GM19438 (cell line): ENCODE data around the gene F7.

ENCODE experiments used
- ATAC-seq: cut with Tn5 transposase; IDR thresholded peaks from one replicate; pipeline ENCODE4 v1.9.1; 2021; ENCODE audit warnings: low read depth; ENCODE audit not compliant: unreplicated experiment

Gene F7

GRCh38 chr13:113086031-113086750 is 19.4 kb upstream of the F7 start:
- no peak for ATAC-seq

GRCh38 chr13:113086991-113087922 is 18.3 kb upstream of the F7 start:
- no peak for ATAC-seq

DNA sequence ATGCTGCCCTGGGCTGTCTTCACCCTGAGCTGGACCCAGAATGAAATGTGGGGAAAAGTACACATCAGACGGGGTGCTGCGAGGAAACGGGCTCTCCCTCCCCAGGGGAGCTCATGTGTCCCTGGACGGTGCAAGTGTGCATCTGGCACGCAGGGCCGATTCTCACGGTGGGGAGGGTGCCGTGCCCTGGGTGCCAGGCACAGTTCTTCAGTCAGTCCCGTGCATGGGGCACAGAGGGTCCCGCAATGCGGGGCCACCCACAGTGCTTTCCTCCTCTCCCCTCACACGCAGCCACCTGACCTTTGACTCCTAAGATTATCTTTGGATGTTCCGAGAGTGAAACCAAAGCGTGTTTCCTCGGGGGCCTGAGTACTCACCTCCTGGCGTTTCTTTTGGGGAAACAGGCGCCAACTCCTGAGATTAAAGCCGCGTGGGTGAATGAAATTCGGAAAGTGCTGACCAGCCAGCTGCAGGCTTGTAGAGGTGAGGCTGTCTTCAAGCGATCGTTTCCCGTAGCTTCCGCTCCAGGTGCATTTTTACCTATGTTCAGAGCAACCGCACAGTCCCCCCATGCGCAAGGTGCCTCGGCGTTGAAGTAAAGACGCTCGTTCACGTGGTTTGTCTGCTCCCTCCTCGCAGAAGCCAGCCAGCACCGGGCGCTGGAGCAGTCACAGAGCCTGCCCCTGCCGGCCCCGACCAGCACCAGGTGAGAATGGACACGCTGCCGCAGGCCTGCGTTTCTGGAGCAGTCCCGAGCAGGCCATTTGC is 17.5 kb upstream of the F7 start:
- no peak for ATAC-seq

- ATAC-seq: no peak
Observed at GRCh38 chr13:113088691-113089020, 16.9 kb upstream of the F7 start.

DNA sequence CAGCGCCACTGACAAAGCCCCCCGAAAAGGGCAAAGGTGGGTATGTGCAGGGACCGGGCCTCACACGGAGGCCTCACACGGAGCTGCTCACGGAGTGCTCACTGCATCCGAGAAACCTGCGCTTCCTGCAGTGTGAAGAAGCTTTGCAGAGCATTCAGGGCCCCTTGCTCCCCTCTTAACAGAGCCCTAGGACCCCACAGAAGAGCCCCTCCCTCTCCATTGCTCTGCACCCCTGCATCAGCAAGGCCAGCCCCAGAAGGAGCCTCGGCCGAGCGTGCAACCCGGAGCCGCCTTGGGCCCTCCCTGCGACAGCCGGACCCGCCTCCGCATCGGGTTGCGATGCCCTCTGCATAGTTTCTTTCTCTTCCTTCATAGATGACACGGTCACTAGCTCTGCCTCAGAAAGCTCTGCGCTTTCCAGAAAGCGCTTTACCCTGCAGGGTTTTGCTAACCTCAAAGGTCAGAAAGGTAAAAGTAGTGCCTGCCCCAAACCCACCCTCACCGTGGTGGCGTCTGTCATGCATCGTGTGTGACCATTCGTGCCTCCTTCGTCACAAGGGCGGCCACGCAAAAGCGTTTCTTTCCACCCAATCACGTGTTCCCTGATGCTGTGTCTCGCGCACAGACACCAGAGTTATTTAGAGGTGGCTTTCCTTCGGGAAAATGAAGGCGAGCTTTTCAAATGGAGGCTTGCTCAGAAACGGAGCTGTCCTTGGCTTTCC is 15.7 kb upstream of the F7 start:
- no peak for ATAC-seq

DNA sequence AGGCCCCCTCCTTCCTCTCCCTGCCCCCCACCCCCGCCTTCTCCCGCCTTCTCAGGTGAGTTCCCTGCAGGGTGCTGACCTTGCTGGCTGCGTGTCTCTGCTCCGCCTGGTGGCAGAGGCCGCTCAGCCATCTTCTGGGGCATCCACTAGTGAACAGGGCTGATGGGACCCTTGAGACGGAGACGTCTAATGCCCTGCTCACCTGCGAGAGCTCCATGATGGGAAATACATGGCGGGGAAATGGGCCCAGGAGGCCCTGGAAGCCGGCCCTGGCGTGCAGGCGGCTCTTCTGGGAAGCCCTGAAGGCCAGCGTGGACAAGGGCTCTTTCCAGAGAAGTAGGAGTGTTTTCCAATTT is 15.2 kb upstream of the F7 start:
- no peak for ATAC-seq

DNA sequence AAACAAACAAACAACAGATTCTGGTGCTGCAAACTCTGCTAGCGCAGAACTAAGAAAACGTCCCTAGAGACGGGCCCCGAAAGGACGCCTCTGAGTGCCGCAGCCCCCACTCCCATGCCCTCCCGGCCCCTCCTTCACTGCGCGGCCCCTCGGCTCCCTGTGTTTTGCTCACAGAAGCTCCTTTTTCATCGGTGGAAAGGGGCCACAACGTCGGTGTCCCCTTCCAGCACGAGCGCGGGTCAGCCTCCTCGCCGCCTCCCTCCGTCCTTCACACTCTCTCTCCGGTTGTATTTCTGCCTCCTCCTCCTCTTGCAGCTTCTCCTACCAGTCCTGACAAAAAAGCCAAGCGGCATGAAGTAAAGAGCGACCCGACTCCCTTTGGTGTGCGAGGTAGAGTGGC is 14.8 kb upstream of the F7 start:
- ATAC-seq: no peak

DNA sequence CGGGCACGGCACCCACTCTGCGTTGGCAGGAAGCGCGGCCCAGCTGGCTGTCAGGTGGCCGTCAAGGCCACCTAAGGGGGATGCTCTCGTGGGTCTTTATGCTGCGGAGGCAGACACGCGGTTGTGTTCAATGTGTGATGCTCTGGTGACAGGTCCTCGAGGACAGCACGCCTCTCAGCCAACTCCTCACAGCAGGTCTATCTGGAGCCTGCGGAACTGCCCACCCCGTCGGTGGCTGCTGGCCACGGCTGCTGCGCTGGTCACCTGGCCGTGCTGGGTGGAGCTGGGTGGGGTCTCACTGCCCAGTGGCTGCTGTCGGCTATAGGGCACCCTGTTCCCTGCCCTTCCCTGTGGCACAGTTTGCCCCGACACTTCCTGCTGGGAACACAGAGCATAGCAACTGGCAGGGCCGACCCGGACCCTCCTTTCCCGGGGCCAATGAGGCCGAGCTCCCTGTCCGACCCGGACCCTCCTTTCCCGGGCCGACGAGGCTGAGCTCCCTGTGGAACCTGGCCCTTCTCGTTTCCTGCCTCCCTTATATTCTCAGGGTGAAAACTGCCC is 14.3 kb upstream of the F7 start:
- no peak for ATAC-seq

DNA sequence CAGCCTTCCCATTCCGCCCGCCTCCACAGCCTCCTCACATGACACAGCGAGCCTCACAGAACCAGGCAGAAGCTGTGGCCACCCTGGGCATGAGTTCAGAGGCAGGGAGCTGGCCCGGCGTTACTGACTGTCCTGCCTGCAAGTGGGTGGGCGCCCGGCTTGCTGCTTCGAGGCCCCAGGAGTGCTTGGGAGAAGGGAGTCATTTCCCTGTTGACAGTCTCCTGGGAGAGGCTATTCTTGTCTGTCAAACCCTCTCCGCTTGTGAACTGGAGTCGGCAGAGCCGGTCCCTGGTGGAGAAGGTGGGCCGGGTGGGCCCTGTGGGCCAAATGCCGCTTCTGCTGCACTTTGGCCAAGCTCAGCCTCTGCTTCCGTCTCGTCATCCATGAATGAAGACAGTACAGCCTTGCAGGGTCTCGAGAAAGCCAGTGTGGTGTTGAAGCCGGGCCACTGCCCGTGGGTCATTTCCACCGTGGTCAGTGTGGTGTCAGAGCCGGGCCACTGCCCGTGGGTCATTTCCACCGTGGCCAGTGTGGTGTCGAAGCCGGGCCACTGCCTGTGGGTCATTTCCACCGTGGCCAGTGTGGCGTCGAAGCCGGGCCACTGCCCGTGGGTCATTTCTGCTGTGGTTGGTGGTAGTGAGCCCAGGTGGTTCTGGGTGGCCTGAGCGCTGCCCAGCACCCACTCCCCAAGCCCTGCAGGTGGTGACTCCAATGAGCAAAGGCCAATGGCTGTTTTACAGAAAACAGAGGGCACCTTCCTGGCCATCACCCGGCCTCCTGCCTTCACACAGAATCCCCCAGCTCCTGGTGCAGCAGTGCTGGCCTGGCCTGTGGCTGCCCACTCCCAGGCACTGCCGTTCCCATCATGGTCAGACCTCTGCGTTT is 13.5 kb upstream of the F7 start:
- no peak for ATAC-seq

- ATAC-seq: no peak
Observed at GRCh38 chr13:113092776-113093579, 12.6 kb upstream of the F7 start.

GRCh38 chr13:113093580-113094409 is 11.8 kb upstream of the F7 start:
- ATAC-seq: no peak

DNA sequence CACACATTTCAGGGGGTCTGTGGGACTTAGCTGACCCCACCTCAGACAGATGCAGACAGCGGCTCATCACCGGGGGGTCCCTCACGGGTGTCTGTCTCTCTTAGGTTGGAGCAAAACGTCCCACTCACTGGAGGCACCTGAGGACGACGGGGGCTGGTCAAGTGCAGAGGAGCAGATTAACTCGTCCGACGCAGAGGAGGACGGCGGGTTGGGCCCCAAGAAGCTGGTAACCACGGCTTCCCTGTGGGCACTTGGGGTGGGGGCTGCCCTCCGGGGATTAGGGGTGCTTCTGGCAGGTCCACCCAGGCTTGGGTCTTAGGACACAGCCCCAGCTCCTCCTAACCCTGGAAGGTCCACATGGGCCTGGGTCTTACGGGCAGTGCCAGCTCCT is 11.2 kb upstream of the F7 start:
- ATAC-seq: no peak

DNA sequence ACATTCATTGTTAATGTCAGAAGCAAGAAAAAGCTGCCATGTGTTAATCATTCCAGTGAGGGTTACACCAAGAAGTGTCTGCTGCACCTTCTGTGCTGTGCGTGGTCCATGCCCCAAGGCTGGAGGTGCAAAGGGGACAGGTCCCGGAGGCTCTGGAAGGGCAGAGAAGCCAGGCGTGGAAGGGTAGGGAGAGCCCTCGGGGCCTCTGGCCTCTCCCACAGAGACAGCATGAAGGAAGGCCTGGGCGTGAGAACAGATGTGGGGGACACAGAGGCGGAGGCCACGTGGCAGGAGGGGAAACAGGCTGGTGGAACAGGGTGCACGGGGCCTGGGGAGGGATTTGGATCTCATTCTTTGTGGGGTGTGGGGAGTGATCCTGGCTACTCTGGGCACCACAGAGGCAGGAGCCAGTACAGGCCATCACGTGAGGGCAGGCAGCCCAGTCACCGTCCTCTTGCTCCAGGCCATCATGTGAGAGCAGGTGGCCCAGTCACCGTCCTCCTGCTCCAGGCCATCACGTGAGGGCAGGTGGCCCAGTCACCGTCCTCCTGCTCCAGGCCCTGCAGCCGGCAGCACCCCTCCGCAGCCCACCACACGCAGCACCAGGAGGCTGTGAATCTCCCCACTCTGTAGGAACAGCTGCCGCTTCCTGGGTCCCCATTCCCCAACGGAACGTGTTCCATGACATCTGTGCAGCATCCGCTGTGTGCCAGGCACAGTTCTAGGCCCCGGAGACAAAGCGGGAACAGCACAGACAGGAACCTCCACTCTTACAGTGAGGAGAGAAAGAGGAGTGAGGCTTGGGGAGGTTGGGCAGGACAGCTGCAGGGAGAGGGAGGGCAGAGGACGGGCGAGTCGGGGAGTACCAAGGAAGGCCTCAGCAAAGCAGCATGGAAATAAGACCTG is 10.2 kb upstream of the F7 start:
- ATAC-seq: no peak

DNA sequence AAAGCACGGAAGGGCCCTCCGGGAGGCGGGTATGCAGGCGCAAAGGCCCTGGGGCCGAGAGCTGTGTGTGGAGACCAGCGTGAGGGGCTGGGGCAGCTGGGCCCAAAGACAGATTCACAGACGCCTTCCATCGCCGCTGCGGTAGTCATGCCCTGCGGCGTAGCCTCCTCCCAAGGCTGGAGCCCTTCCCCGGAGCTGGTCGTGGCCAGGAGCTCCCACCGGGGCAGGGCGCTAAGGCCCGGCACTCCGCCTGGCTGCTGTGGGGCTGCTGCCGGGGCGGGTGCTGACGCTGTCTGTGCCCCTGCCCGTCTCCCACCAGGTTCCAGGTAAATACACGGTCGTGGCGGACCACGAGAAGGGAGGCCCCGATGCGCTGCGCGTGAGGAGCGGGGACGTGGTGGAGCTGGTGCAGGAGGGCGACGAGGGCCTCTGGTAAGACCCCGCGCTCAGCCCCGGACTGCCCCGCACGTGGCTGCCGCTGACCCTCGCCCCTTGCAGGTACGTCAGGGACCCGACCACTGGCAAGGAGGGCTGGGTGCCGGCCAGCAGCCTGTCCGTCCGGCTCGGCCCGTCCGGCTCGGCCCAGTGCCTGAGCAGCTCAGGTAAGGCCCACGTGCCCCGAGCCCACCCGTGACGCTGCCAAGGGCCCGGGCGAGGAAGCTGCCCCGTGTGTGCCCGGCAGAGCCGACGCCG is 9.4 kb upstream of the F7 start:
- ATAC-seq: no peak

DNA sequence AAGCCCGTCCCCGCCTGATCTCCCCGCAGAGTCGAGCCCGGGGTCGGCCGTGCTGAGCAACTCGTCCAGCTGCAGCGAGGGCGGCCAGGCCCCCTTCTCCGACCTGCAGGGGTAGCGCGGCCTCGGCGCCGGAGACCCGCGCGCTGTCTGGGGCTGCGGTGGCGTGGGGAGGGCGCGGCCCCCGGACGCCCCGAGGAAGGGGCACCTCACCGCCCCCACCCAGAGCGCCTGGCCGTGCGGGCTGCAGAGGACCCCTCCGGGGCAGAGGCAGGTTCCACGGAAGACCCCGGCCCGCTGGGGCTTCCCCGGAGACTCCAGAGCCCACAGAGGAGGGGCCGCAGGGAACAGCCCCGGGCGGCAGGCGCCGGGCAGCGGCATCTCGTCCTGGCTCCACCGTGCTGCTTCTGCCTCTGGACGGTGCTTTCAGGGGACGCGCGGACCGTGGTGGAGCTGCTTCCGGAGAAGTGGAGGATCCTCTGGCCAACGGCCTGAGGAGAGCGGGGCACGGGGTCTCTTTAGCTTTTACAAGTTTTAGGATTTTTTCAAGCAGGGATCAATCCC is 8.8 kb upstream of the F7 start:
- ATAC-seq: no peak

GRCh38 chr13:113097651-113098050 is 7.9 kb upstream of the F7 start:
- ATAC-seq: no peak
